HG03520 (cell line): ENCODE results near the gene NLRP3.
"Not testable (repeated sequence)": the region's sequence is repeated elsewhere in the genome, so short reads cannot be mapped to it uniquely, and the experiment has no call there.

ENCODE experiments used
- ATAC-seq: cut with Tn5 transposase; IDR thresholded peaks from one replicate; pipeline ENCODE4 v1.9.1; 2021; ENCODE audit warnings: mild to moderate bottlenecking, moderate library complexity; ENCODE audit not compliant: unreplicated experiment

The NLRP3 gene

DNA sequence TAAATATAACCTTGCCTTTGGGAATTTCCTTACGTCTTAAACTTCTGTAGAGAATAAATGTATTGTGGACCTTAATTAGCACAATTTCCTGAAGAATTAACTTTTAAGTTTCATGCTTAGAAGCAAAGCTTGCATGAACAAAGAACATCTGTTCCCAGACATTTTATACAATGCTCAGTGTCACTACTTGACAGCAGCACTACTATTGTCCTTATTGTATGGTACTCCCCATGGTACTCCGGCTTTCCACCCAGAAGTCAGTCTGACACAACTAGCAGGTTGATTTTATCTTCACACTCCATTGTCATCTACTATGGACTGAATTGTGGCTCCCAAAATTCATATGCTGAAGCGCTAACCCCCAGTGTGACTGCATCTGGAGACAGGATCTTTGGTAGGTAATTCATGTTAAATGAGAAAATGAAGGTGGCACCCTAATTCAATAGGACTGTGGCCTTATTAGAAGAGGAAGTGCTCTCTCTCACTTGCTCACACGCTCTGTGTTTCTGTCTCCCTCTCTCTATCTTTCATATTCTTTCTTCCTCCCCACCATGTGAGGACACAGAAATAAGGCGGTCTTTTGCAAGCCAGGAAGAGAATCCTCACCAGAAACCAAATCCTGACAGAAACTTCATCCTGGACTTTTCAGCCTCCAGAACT, 52.6 kb downstream of the NLRP3 start:
- no peak for ATAC-seq

GRCh38 chr1:247469141-247469535, 53.2 kb downstream of the NLRP3 start:
- no peak for ATAC-seq

- ATAC-seq, result not testable (repeated sequence)
These were observed 55.0 kb downstream of the NLRP3 start for GRCh38 chr1:247470942-247471429.

- ATAC-seq, result no peak
These were observed 55.6 kb downstream of the NLRP3 start for GRCh38 chr1:247471445-247472016.

DNA sequence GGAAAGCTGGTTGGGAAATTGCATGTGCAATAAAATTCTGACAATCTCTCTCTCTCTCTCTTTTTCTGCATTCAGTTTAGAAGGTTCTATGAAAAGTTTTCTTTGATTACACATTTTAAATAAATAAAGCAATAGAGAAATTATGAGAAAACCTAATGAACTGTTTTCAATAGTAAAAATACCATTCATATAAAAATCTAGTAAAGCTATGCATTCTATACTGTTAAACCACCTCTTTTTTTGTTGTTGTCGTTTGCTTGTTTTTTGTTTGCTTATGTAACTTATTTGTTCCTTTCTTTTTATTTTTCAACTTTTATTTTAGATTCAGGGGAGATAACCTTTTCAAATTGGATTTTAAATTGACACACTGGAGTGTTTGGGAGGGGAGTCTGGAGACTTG, 56.1 kb downstream of the NLRP3 start:
- ATAC-seq, result no peak

DNA sequence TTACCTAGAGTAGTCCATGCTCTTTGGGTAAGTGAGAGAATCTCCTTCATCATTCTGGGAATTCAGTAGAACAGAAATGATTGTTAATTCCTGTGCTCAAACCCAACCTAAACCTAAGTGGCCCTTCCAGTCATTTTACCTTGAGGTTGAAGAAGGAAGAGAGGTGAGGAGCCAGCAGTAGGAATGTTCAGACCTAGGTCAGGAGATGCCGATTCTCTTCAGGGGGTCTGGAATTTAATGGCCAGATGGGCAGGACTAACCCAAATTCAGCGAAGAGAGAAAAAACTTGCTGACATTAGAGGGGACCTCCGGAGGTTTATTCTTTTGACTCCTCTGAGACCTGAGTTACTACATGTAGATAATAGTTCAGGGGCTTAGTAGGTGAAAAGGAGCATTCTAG, 58.4 kb downstream of the NLRP3 start:
- no peak for ATAC-seq

DNA sequence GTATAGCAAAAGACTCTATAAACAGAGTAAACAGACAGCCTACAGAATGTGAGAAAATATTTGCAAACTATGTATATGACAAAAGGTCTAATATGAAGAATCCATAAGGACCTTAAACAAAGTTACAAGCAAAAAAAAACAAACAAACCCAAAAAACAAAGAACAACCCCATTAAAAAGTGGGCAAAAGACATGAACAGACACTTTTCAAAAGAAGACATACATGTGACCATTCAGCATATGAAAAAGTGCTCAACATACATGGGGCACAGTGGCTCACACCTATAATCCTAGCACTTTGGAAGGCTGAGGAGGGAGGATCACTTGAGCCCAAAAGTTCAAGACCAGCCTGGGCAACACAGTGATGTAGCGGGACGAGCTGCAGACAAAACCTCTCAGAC, 59.8 kb downstream of the NLRP3 start:
- ATAC-seq, result no peak

- not testable (repeated sequence) for ATAC-seq
These were observed 60.5 kb downstream of the NLRP3 start for GRCh38 chr1:247476328-247477058.

GRCh38 chr1:247482747-247483146, 66.8 kb downstream of the NLRP3 start:
- ATAC-seq, result no peak

GRCh38 chr1:247487057-247487456, 71.1 kb downstream of the NLRP3 start:
- no peak for ATAC-seq

DNA sequence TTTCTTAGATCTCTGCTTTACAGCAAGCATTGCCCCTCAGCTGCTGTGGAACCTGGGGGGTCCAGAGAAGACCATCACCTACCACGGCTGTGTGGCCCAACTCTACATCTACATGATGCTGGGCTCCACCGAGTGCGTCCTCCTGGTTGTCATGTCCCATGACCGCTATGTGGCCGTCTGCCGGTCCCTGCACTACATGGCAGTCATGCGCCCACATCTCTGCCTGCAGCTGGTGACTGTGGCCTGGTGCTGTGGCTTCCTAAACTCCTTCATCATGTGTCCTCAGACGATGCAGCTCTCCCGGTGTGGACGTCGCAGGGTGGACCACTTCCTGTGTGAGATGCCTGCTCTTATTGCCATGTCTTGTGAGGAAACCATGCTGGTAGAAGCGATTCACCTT, 75.4 kb downstream of the NLRP3 start:
- ATAC-seq, result no peak

DNA sequence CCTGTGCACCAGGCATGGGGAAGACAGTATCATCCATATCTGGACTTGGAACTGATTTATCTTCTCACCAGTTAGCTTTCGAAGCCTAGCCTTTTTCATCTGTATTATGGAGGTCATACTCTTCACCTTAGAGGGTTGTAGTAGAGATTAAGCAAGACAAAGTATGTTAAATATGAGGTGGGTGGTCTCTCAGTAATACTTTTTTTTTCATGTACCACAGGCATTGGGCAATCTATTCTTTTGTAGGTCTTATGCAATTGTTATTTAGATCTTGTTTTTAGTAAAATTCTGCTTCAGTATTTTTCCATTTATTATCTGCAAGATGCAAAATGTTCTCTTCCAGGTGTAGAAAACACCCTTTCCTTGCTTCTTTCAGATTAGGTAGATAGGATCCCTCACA, 77.1 kb downstream of the NLRP3 start:
- no peak for ATAC-seq

- ATAC-seq, result no peak
These were observed 78.8 kb downstream of the NLRP3 start for GRCh38 chr1:247494767-247495166.

DNA sequence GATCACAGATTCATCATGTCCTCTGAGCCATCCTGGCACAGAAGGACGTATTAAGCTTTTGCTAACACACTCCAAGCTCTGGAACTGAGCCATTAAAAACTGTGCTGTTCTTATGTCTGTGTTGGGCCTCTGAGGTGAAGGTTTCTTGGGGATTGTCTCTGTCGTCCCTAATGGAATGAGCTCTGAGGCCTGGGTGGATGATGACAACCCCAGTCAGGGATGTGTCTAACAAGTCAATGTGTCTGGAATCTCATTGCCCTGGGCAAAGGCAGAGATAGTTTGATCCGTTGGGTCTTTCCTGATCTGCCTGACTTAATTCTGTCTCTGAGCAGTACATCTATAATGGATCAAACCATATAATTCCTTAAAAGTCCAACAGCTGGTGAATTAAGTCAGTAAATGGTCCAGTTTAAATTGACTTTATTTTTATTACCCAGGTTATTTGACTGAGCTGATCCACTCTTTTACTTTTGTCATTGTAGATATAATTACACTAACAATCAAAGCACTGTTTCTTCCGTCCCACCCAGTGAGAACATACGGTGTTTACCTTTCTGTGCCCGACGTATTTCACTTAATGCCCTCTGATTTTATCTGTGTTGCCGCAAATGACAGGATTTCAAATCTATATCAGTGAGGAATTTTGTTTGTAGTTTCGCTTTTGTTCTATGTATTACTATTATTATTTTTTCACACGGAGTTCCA, 80.8 kb downstream of the NLRP3 start:
- ATAC-seq, result no peak
